HCT116 (cell line): ENCODE results near the gene KATNAL1.

Experiments used
- CTCF ChIP-seq, 3 experiments: fragments of 200-600 bp in 1 of 3; sonication (generic) in 1 of 3; IDR thresholded peaks in 2 of 3; conservative IDR thresholded peaks in 1 of 3; 2 replicates each; pipeline ENCODE4 v1.5.1; 2012 to 2017; ENCODE audit warnings: low read depth in 2 of 3, low read length in 2 of 3, antibody characterized with exemption in 1 of 3, borderline replicate concordance in 1 of 3, control low read depth in 1 of 3, mild to moderate bottlenecking in 1 of 3, mixed read lengths in 1 of 3, mixed run types in 1 of 3, moderate library complexity in 1 of 3; ENCODE audit not compliant: insufficient read depth in 1 of 3
- EZH2 ChIP-seq: fragments of 200-600 bp; sonication (generic); IDR thresholded peaks from 2 replicates; pipeline ENCODE4 v1.6.1; 2017; ENCODE audit warnings: antibody characterized with exemption, mixed run types
- EZH2phosphoT487 ChIP-seq: fragments of 200-600 bp; IDR thresholded peaks from 2 replicates; pipeline ENCODE4 v1.6.1; 2018; ENCODE audit warnings: antibody characterized with exemption, borderline replicate concordance
- JUND ChIP-seq: IDR thresholded peaks from 2 replicates; pipeline ENCODE4 v1.6.1; 2012
- MAX ChIP-seq: IDR thresholded peaks from 2 replicates; pipeline ENCODE4 v1.6.1; 2012
- POLR2AphosphoS5 ChIP-seq: IDR thresholded peaks from 2 replicates; pipeline ENCODE4 v1.6.1; 2011; ENCODE audit warnings: mild to moderate bottlenecking, low read depth, low read length, moderate library complexity
- RAD21 ChIP-seq: IDR thresholded peaks from 2 replicates; pipeline ENCODE4 v1.6.1; 2012; ENCODE audit warnings: low read depth, mild to moderate bottlenecking
- SIN3A ChIP-seq: IDR thresholded peaks from 2 replicates; pipeline ENCODE4 v1.6.1; 2012; ENCODE audit warnings: low read depth
- ZBTB33 ChIP-seq: IDR thresholded peaks from 2 replicates; pipeline ENCODE4 v1.6.1; 2011; ENCODE audit warnings: mild to moderate bottlenecking, low read length, moderate library complexity; ENCODE audit not compliant: insufficient replicate concordance; ENCODE audit errors: extremely low read depth

- TF ChIP-seq ZBTB33 (no peak), MAX (no peak), CTCF (IDR thresholded peaks at IDR 0.05 in 2 of 3, conservative IDR thresholded peaks at IDR 0.05 in 1 of 3; ENCODE audit: borderline replicate concordance in 1 of 3, insufficient read depth in 1 of 3, low read depth in 2 of 3, low read length in 2 of 3) (no peak), EZH2phosphoT487 (no peak), EZH2 (no peak), POLR2AphosphoS5 (no peak), JUND (no peak), RAD21 (no peak), SIN3A (no peak)
Observed at GRCh38 chr13:30322428-30322827, 15.1 kb upstream of the KATNAL1 start.
